ACC112 (cell line): Measurements from ENCODE around the gene F2.

Experiments used
- H2AFZ ChIP-seq: fragments of 200-600 bp; sonication (generic); one replicate; pipeline ENCODE4 v1.6.0; 2017; ENCODE audit warnings: antibody characterized with exemption, low read length; ENCODE audit not compliant: unreplicated experiment
- H3K27ac ChIP-seq: fragments of 200-600 bp; sonication (generic); 2 replicates; pipeline ENCODE4 v1.5.1; 2014; ENCODE audit warnings: low read depth, mild to moderate bottlenecking, antibody characterized with exemption, low read length, moderate library complexity
- H3K27me3 ChIP-seq: fragments of 200-600 bp; sonication (generic); 2 replicates; pipeline ENCODE4 v1.6.1; 2014; ENCODE audit warnings: mild to moderate bottlenecking, antibody characterized with exemption, low read length, moderate library complexity, mixed read lengths; ENCODE audit not compliant: insufficient read depth
- H3K36me3 ChIP-seq: fragments of 200-600 bp; sonication (generic); 2 replicates; pipeline ENCODE4 v1.6.1; 2016; ENCODE audit warnings: mild to moderate bottlenecking, antibody characterized with exemption, low read length, moderate library complexity, mixed read lengths; ENCODE audit not compliant: insufficient read depth
- H3K4me1 ChIP-seq: fragments of 200-600 bp; sonication (generic); one replicate; pipeline ENCODE4 v1.6.1; 2016; ENCODE audit warnings: low read length, mixed read lengths; ENCODE audit not compliant: insufficient read depth, unreplicated experiment, control insufficient read depth
- H3K4me3 ChIP-seq: fragments of 200-600 bp; sonication (generic); 2 replicates; pipeline ENCODE4 v1.5.1; 2014; ENCODE audit warnings: mild to moderate bottlenecking, low read depth, low read length
- H3K79me2 ChIP-seq: fragments of 200-600 bp; sonication (generic); one replicate; pipeline ENCODE4 v1.6.0; 2016; ENCODE audit warnings: low read length; ENCODE audit not compliant: control insufficient read depth, unreplicated experiment, insufficient read depth

F2 gene

DNA sequence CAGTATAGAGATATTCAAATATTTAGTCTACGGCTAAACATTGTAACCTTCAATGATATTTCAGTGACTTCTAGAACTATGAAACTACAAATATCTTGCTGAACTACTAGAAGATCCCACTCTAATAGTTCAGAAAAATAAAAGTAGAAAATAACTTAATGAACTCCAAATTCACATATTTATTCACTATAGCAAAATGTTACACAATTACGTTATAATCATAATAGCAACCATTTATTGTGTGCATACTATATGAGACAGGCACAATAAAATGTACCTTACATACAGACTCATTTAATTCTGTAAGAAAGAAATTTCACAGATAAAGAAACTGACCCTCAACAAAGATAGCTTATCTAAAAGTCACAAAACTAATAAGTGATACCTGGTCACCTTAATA lies 57.9 kb downstream of the F2 start:
- no peaks in the 10 kb centered on the region for H3K79me2 ChIP-seq

GRCh38 chr11:46778416-46778815 lies 59.4 kb downstream of the F2 start:
- no peak overlapping the region for H3K27ac ChIP-seq
- peaks cover 38% of the 10 kb centered on the region for H3K36me3 ChIP-seq
- no peak overlapping the region for H2AFZ ChIP-seq
- H3K4me3 ChIP-seq: no peak overlapping the region
- no peaks in the 10 kb centered on the region for H3K27me3 ChIP-seq
- H3K4me1 ChIP-seq: no peaks in the 10 kb centered on the region
- no peaks in the 10 kb centered on the region for H3K79me2 ChIP-seq

More for the DNA sequence above, 57.9 kb downstream of the F2 start:
- H3K4me3 ChIP-seq: no peak overlapping the region
- no peaks in the 10 kb centered on the region for H3K4me1 ChIP-seq
- no peaks in the 10 kb centered on the region for H3K27me3 ChIP-seq
- H3K36me3 ChIP-seq: peaks cover 32% of the 10 kb centered on the region
- H3K27ac ChIP-seq: no peak overlapping the region
- H2AFZ ChIP-seq: no peak overlapping the region
